IPS-15b (cell line): Measurements from ENCODE around the gene LHFPL6.

Experiments used
- H3K27me3 ChIP-seq: one replicate; pipeline ENCODE4 v1.6.1; 2013; ENCODE audit warnings: low read length; ENCODE audit not compliant: control insufficient read depth, insufficient read depth
- H3K36me3 ChIP-seq: one replicate; pipeline ENCODE4 v1.6.1; 2013; ENCODE audit warnings: low read length; ENCODE audit not compliant: control insufficient read depth, insufficient read depth
- H3K4me1 ChIP-seq: one replicate; pipeline ENCODE4 v1.6.1; 2013; ENCODE audit warnings: mild to moderate bottlenecking, low read length; ENCODE audit not compliant: control insufficient read depth, insufficient read depth
- H3K4me3 ChIP-seq: one replicate; pipeline ENCODE4 v1.5.1; 2013; ENCODE audit warnings: low read depth, low read length
- H3K9ac ChIP-seq: one replicate; pipeline ENCODE4 v1.6.1; 2013; ENCODE audit warnings: low read depth, mild to moderate bottlenecking, low read length
- H3K9me3 ChIP-seq: one replicate; pipeline ENCODE4 v1.6.1; 2013; ENCODE audit warnings: mild to moderate bottlenecking, low read length; ENCODE audit not compliant: control insufficient read depth, insufficient read depth

Gene LHFPL6

GRCh38 chr13:39605677-39606320 lies 2.8 kb upstream of the LHFPL6 start:
- Histone ChIP-seq H3K36me3 (no peaks in the 10 kb centered on the region), H3K4me1 (peaks cover 2% of the 10 kb centered on the region), H3K9ac (no peak overlapping the region), H3K4me3 (no peak overlapping the region), H3K9me3 (no peaks in the 10 kb centered on the region), H3K27me3 (peaks cover 39% of the 10 kb centered on the region)

GRCh38 chr13:39604756-39605155 lies 1.8 kb upstream of the LHFPL6 start:
- H3K4me1 ChIP-seq = peaks cover 2% of the 10 kb centered on the region
- H3K9me3 ChIP-seq = no peaks in the 10 kb centered on the region
- no peak overlapping the region for H3K9ac ChIP-seq
- no peaks in the 10 kb centered on the region for H3K36me3 ChIP-seq
- no peak overlapping the region for H3K4me3 ChIP-seq
- H3K27me3 ChIP-seq = peaks cover 39% of the 10 kb centered on the region

- Histone ChIP-seq H3K9me3 (no peaks in the 10 kb centered on the region), H3K4me1 (peaks cover 2% of the 10 kb centered on the region), H3K27me3 (peaks cover 39% of the 10 kb centered on the region), H3K4me3 (peak overlapping the region; percentile 77), H3K36me3 (no peaks in the 10 kb centered on the region), H3K9ac (no peak overlapping the region)
These were observed 493 bp upstream of the LHFPL6 start for GRCh38 chr13:39603424-39603947.

GRCh38 chr13:39602277-39602613 lies 748 bp downstream of the LHFPL6 start:
- H3K9me3 ChIP-seq = no peaks in the 10 kb centered on the region
- no peaks in the 10 kb centered on the region for H3K36me3 ChIP-seq
- H3K9ac ChIP-seq = no peak overlapping the region
- H3K27me3 ChIP-seq = peaks cover 39% of the 10 kb centered on the region
- peaks cover 2% of the 10 kb centered on the region for H3K4me1 ChIP-seq
- peak overlapping the region; percentile 77 for H3K4me3 ChIP-seq

GRCh38 chr13:39601636-39602035 lies 1.4 kb downstream of the LHFPL6 start:
- Histone ChIP-seq H3K4me3 (no peak overlapping the region), H3K4me1 (peaks cover 2% of the 10 kb centered on the region), H3K36me3 (no peaks in the 10 kb centered on the region), H3K9me3 (no peaks in the 10 kb centered on the region), H3K9ac (no peak overlapping the region), H3K27me3 (peaks cover 39% of the 10 kb centered on the region)

GRCh38 chr13:39600766-39601165 lies 2.2 kb downstream of the LHFPL6 start:
- Histone ChIP-seq H3K9ac (no peak overlapping the region), H3K36me3 (no peaks in the 10 kb centered on the region), H3K27me3 (peaks cover 34% of the 10 kb centered on the region), H3K4me3 (no peak overlapping the region), H3K9me3 (no peaks in the 10 kb centered on the region), H3K4me1 (peaks cover 2% of the 10 kb centered on the region)

- Histone ChIP-seq H3K9ac (no peak overlapping the region), H3K9me3 (no peaks in the 10 kb centered on the region), H3K4me3 (no peak overlapping the region), H3K27me3 (peaks cover 27% of the 10 kb centered on the region), H3K4me1 (peaks cover 2% of the 10 kb centered on the region), H3K36me3 (no peaks in the 10 kb centered on the region)
These were observed 3.2 kb downstream of the LHFPL6 start for GRCh38 chr13:39599842-39600241.

GRCh38 chr13:39599012-39599411 lies 4.0 kb downstream of the LHFPL6 start:
- H3K9me3 ChIP-seq = no peaks in the 10 kb centered on the region
- H3K9ac ChIP-seq = no peak overlapping the region
- H3K36me3 ChIP-seq = no peaks in the 10 kb centered on the region
- no peak overlapping the region for H3K4me3 ChIP-seq
- peaks cover 18% of the 10 kb centered on the region for H3K27me3 ChIP-seq
- H3K4me1 ChIP-seq = peaks cover 2% of the 10 kb centered on the region

- Histone ChIP-seq H3K9me3 (no peaks in the 10 kb centered on the region), H3K4me3 (no peak overlapping the region), H3K27me3 (peaks cover 15% of the 10 kb centered on the region), H3K9ac (no peak overlapping the region), H3K36me3 (no peaks in the 10 kb centered on the region), H3K4me1 (peaks cover 2% of the 10 kb centered on the region)
These were observed 5.2 kb downstream of the LHFPL6 start for GRCh38 chr13:39597838-39598237.

GRCh38 chr13:39596685-39597084 lies 6.3 kb downstream of the LHFPL6 start:
- no peaks in the 10 kb centered on the region for H3K36me3 ChIP-seq
- peaks cover 9% of the 10 kb centered on the region for H3K27me3 ChIP-seq
- no peak overlapping the region for H3K4me3 ChIP-seq
- H3K9me3 ChIP-seq = no peaks in the 10 kb centered on the region
- no peaks in the 10 kb centered on the region for H3K4me1 ChIP-seq
- no peak overlapping the region for H3K9ac ChIP-seq

GRCh38 chr13:39596176-39596575 lies 6.8 kb downstream of the LHFPL6 start:
- Histone ChIP-seq H3K9me3 (no peaks in the 10 kb centered on the region), H3K4me3 (no peak overlapping the region), H3K36me3 (no peaks in the 10 kb centered on the region), H3K9ac (no peak overlapping the region), H3K27me3 (peaks cover 4% of the 10 kb centered on the region), H3K4me1 (no peaks in the 10 kb centered on the region)

- Histone ChIP-seq H3K9ac (no peak overlapping the region), H3K9me3 (no peaks in the 10 kb centered on the region), H3K36me3 (no peaks in the 10 kb centered on the region), H3K4me1 (no peaks in the 10 kb centered on the region), H3K4me3 (no peak overlapping the region), H3K27me3 (no peaks in the 10 kb centered on the region)
These were observed 12.4 kb downstream of the LHFPL6 start for GRCh38 chr13:39590466-39591036.
